H1 (cell line): ENCODE measurements around the gene RBM10.

ENCODE experiments used
- EGR1 ChIP-seq: IDR thresholded peaks from 2 replicates; pipeline ENCODE4 v1.6.1; 2011; ENCODE audit warnings: low read depth, low read length, borderline replicate concordance
- EP300 ChIP-seq, 2 experiments: IDR thresholded peaks; 1 replicate in 1 of 2; 2 replicates in 1 of 2; pipeline ENCODE4 v1.6.1; 2011 to 2012; ENCODE audit warnings: low read depth in 2 of 2, low read length in 2 of 2, mild to moderate bottlenecking in 2 of 2, borderline replicate concordance in 1 of 2, inconsistent platforms in 1 of 2, moderate library complexity in 1 of 2
- HDAC2 ChIP-seq, 2 experiments: fragments of 300-600 bp in 1 of 2; sonication (generic) in 1 of 2; IDR thresholded peaks; 2 replicates each; pipeline ENCODE4 v1.6.1; 2011 to 2012; ENCODE audit warnings: low read depth in 2 of 2, low read length in 2 of 2, mild to moderate bottlenecking in 2 of 2, moderate library complexity in 2 of 2, borderline replicate concordance in 1 of 2, inconsistent platforms in 1 of 2
- JUN ChIP-seq: IDR thresholded peaks from 2 replicates; pipeline ENCODE4 v1.6.1; 2011; ENCODE audit warnings: low read depth, mild to moderate bottlenecking, improper control_type of control experiment, low read length
- MAFK ChIP-seq: IDR thresholded peaks from 2 replicates; pipeline ENCODE4 v1.6.1; 2012; ENCODE audit warnings: low read depth, mild to moderate bottlenecking, improper control_type of control experiment, low read length
- POLR2A ChIP-seq, 2 experiments: IDR thresholded peaks; 1 replicate in 1 of 2; 2 replicates in 1 of 2; pipeline ENCODE4 v1.6.1; 2011; ENCODE audit warnings: low read depth in 2 of 2, low read length in 2 of 2, mild to moderate bottlenecking in 2 of 2; ENCODE audit errors: control extremely low read depth in 1 of 2
- POU5F1 ChIP-seq: IDR thresholded peaks from 2 replicates; pipeline ENCODE4 v1.6.1; 2011; ENCODE audit warnings: low read depth, mild to moderate bottlenecking, low read length, moderate library complexity
- RFX5 ChIP-seq: IDR thresholded peaks from 2 replicates; pipeline ENCODE4 v1.6.1; 2011; ENCODE audit warnings: low read depth, low read length, improper control_type of control experiment, borderline replicate concordance
- TF ChIP-seq, protein P1 (sequence below), 3 experiments: IDR thresholded peaks; 1 replicate in 2 of 3; 2 replicates in 1 of 3; pipeline versions ENCODE4 v1.5.1 to v1.6.1; 2011; ENCODE audit warnings: low read length in 3 of 3, mild to moderate bottlenecking in 3 of 3, inconsistent platforms in 2 of 3, low read depth in 1 of 3, moderate library complexity in 1 of 3; ENCODE audit not compliant: insufficient read depth in 1 of 3; ENCODE audit errors: control extremely low read depth in 1 of 3

DNA sequence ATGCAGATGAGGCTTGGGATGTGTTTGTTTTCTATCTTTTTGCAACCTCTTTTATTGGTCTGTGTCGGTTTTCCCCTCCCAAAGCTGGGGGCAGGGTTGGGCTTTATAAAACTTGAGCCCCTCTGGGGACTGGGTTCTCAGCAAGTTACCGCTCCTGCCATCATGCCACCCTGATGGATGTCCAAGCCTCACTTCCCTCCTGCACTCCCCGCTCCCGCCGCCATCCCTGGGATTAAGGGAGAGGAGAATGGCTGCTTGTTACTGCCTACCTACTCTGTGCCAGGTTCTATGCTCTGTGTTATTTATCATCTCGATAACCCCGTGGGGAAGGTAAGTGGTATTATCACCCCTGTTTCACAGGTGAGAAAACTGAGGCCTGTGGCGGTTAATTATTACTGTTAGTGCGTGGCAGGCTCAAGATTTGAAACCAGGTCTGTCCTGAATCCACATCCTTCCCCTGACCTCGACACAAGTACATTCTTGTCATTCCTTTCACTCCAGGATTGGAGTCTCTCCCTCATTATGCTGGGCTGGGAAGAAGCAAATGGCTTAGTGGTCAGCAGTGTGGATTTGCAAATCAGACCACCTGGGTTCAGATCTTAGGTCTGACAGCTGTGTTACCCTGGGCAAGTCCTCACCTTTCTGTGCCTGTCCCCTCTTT, 53.1 kb downstream of the RBM10 start:
- TF ChIP-seq RFX5 (no peak), HDAC2 (IDR thresholded peaks at IDR 0.05; ENCODE audit: borderline replicate concordance in 1 of 2, low read depth in 2 of 2, low read length in 2 of 2) (no peak), EP300 (IDR thresholded peaks at IDR 0.05; ENCODE audit: borderline replicate concordance in 1 of 2, low read depth in 2 of 2, low read length in 2 of 2) (no peak), JUN (no peak), POLR2A (IDR thresholded peaks at IDR 0.05; ENCODE audit: control extremely low read depth in 1 of 2, low read depth in 2 of 2, low read length in 2 of 2) (no peak), EGR1 (no peak), MAFK (no peak), POU5F1 (no peak)
- TF ChIP-seq, protein P1, sequence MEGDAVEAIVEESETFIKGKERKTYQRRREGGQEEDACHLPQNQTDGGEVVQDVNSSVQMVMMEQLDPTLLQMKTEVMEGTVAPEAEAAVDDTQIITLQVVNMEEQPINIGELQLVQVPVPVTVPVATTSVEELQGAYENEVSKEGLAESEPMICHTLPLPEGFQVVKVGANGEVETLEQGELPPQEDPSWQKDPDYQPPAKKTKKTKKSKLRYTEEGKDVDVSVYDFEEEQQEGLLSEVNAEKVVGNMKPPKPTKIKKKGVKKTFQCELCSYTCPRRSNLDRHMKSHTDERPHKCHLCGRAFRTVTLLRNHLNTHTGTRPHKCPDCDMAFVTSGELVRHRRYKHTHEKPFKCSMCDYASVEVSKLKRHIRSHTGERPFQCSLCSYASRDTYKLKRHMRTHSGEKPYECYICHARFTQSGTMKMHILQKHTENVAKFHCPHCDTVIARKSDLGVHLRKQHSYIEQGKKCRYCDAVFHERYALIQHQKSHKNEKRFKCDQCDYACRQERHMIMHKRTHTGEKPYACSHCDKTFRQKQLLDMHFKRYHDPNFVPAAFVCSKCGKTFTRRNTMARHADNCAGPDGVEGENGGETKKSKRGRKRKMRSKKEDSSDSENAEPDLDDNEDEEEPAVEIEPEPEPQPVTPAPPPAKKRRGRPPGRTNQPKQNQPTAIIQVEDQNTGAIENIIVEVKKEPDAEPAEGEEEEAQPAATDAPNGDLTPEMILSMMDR (IDR thresholded peaks at IDR 0.05; ENCODE audit: control extremely low read depth in 1 of 3, insufficient read depth in 1 of 3, low read depth in 1 of 3, low read length in 3 of 3) = no peak
